Astrocyte of the spinal cord (primary cell): ENCODE measurements around the gene IFNAR1.

Experiments used
- DNase-seq: peaks from one replicate; pipeline ENCODE4 v3.0.0; 2011; ENCODE audit warnings: low read depth, low spot score
- H3K4me3 ChIP-seq: 2 replicates; pipeline ENCODE4 v1.5.1; 2011; ENCODE audit warnings: low read depth, mild to moderate bottlenecking, low read length, moderate library complexity
- in situ Hi-C: cut with HindIII; loops from 2 replicates; pipeline ENCODE4 v1.10.0; 2017; ENCODE audit warnings: low sequenced_read_pairs
- TF ChIP-seq, protein P1 (sequence below): IDR thresholded peaks from 2 replicates; pipeline ENCODE4 v1.5.1; 2012; ENCODE audit warnings: low read depth, mild to moderate bottlenecking, low read length, inconsistent platforms

IFNAR1 gene

DNA sequence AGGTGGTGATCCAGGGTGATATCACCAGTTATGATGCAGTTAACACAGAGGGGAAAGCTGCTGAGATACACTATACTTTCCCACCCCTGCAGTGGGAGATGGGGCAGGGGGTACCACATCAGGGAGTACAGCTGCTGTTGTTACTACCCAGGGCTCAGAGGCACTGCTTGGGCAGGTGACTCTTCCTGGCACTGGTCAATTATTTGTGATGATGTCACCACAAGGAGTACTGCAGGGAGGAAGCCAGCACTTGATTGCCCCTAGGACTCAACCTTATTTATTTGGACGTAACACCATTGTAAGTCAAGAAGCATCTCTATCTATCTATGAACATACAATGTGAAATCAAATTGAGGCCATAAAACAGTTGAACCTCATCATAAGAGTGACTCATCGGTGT is 10.1 kb downstream of the IFNAR1 start:
- in situ Hi-C loops, result no loop called here
- no peak overlapping the region for H3K4me3 ChIP-seq
- TF ChIP-seq, protein P1, sequence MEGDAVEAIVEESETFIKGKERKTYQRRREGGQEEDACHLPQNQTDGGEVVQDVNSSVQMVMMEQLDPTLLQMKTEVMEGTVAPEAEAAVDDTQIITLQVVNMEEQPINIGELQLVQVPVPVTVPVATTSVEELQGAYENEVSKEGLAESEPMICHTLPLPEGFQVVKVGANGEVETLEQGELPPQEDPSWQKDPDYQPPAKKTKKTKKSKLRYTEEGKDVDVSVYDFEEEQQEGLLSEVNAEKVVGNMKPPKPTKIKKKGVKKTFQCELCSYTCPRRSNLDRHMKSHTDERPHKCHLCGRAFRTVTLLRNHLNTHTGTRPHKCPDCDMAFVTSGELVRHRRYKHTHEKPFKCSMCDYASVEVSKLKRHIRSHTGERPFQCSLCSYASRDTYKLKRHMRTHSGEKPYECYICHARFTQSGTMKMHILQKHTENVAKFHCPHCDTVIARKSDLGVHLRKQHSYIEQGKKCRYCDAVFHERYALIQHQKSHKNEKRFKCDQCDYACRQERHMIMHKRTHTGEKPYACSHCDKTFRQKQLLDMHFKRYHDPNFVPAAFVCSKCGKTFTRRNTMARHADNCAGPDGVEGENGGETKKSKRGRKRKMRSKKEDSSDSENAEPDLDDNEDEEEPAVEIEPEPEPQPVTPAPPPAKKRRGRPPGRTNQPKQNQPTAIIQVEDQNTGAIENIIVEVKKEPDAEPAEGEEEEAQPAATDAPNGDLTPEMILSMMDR, result no peak
- no peak for DNase-seq

DNA sequence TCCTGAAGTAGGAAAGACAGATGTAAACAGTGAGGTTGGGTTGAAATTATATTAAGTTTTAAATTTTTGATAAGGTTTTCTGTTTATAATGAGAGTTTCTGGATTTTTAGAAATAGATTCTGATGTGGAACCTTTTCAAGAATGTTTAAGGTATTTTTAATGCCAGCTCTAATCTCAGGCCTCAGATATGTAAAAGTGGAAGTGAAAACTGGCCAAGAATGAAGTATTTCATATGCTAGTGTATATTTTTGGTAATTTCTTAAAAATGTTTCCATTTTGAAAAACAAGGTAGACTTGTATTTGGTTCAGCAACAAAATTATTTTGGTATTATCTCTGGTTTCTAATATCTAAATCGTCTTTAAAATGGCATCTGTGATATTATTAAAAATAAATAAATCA is 14.4 kb downstream of the IFNAR1 start:
- in situ Hi-C loops, result no loop called here
- no peak for DNase-seq
- TF ChIP-seq, protein P1, result no peak
- no peak overlapping the region for H3K4me3 ChIP-seq

DNA sequence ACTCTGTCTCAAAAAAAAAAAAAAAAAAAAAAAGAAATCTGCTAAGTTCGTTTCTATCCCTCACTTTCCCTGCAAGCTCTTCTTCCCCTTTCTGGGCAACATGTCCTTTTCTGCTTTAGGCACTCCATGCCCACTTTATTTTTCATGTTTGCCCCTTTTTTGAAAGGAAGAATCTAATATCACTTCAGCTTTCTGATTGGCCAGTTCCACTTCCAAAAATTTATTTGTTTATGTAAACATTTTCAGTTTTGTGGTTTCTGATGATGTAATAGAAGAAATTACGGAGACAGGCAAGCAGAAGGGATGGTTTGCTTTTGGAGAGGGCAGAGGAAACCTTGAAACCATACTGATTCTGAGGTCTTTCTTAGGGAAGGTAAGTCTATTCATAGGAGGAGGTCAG is 15.1 kb downstream of the IFNAR1 start:
- no peak overlapping the region for H3K4me3 ChIP-seq
- TF ChIP-seq, protein P1, result no peak
- in situ Hi-C loops, result no loop called here
- DNase-seq, result no peak

DNA sequence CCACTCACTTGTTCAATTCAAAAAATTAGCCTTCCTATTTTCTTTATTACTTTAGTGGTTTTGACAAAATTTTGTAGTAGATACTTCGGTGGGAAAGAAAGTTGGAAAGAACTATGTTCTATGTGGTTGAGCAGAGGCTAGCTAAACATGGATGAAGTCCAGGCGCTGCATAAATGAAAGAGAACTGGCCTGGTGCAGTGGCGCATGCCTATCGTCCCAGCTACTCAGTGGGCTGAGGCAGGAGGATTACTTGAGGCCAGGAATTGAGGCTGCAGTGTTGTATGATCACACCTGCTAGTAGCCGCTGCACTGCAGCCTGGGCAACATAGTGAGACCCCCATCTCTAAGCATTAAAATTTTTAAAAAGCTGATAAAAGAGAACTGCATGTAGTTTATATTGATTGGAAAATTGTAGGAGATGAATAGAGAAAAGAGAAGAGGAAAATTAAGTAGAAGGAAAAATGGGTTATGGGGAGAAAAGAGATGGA is 21.0 kb downstream of the IFNAR1 start:
- DNase-seq, result no peak
- H3K4me3 ChIP-seq, result no peak overlapping the region
- in situ Hi-C loops, result no loop called here
- TF ChIP-seq, protein P1, result no peak

DNA sequence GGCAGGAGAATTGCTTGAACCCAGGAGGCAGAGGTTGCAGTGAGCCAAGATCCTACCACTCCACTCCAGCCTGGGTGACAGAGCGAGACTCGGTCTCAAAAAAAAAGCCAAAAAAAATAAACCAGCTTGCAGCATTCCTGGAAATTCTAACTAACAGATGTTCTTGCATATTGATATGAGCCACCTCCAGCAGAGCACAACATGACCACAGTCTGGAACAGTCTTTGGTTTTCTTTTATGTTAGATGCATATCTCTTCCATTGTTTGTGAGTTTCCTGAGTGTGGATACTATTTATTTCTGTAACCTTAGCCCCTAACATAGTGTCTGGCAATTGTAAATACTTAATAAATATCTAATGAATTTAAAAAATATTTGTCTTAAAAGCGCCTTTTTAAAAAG is 23.9 kb downstream of the IFNAR1 start:
- H3K4me3 ChIP-seq, result no peak overlapping the region
- TF ChIP-seq, protein P1, result no peak
- in situ Hi-C loops, result no loop called here
- DNase-seq, result peak; percentile 21

DNA sequence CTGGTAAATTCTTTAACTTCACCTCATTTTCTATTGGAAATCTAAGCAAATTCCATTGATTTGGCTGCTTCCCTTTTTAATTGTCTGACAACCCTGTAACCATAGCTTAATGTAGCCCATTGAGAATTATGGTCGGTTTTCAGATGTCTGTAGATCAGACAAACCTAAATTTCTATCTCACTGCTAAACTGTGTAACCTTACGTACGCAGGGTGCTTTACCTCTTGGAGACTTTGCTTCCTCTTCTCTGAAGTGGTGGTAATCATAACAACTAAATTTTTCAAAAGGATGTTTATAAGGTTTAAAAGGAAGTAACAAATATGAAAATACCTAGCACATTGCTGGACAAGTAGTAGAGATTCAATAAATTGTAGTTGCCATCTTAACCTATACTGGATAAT is 25.9 kb downstream of the IFNAR1 start:
- TF ChIP-seq, protein P1, result no peak
- no peak for DNase-seq
- in situ Hi-C loops, result no loop called here
- no peak overlapping the region for H3K4me3 ChIP-seq

DNA sequence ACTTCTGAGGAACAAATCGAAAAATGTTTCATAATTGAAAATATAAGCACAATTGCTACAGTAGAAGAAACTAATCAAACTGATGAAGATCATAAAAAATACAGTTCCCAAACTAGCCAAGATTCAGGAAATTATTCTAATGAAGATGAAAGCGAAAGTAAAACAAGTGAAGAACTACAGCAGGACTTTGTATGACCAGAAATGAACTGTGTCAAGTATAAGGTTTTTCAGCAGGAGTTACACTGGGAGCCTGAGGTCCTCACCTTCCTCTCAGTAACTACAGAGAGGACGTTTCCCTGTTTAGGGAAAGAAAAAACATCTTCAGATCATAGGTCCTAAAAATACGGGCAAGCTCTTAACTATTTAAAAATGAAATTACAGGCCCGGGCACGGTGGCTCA is 30.6 kb downstream of the IFNAR1 start:
- DNase-seq, result no peak
- in situ Hi-C loops, result no loop called here
- H3K4me3 ChIP-seq, result no peak overlapping the region
- TF ChIP-seq, protein P1, result no peak
